ENCODE data around the gene UCHL1. TPM values are rescaled to one million over a fixed set of nuclear protein-coding genes. Genes with fewer than 3 reads are reported as not detected.
A peak's percentile ranks its signal among the peaks of the same experiment; 100 is the strongest.
"Not testable (repeated sequence)": the region's sequence is repeated elsewhere in the genome, so short reads cannot be mapped to it uniquely, and the experiment has no call there.

UCHL1 gene
- total RNA-seq, 1 donor from 2014 or later: 49.9 TPM

GRCh38 chr4:41288254-41288653 lies 31.5 kb downstream of the UCHL1 start:
- no peak for DNase-seq (ENCODE audit: low read depth in 2 of 2)

GRCh38 chr4:41290479-41290878 lies 33.8 kb downstream of the UCHL1 start:
- no peak for DNase-seq (ENCODE audit: low read depth in 2 of 2)

GRCh38 chr4:41294445-41295062 lies 37.8 kb downstream of the UCHL1 start:
- DNase-seq (ENCODE audit: low read depth in 2 of 2): no peak

GRCh38 chr4:41296995-41297394 lies 40.3 kb downstream of the UCHL1 start:
- no peak for DNase-seq (ENCODE audit: low read depth in 2 of 2)

- DNase-seq (ENCODE audit: low read depth in 2 of 2): peak; percentile 80
Observed at GRCh38 chr4:41297832-41298231, 41.1 kb downstream of the UCHL1 start.

- no peak for DNase-seq (ENCODE audit: low read depth in 2 of 2)
Observed at GRCh38 chr4:41299486-41299885, 42.8 kb downstream of the UCHL1 start.

GRCh38 chr4:41301137-41301536 lies 44.4 kb downstream of the UCHL1 start:
- DNase-seq (ENCODE audit: low read depth in 2 of 2): no peak

GRCh38 chr4:41303372-41304118 lies 46.8 kb downstream of the UCHL1 start:
- no peak for DNase-seq (ENCODE audit: low read depth in 2 of 2)

GRCh38 chr4:41304221-41304620 lies 47.5 kb downstream of the UCHL1 start:
- no peak for DNase-seq (ENCODE audit: low read depth in 2 of 2)

GRCh38 chr4:41305476-41305875 lies 48.7 kb downstream of the UCHL1 start:
- DNase-seq (ENCODE audit: low read depth in 2 of 2): no peak

- DNase-seq (ENCODE audit: low read depth in 2 of 2): peak in 1 of 2 donors; percentile 97
Observed at GRCh38 chr4:41307638-41308037, 50.9 kb downstream of the UCHL1 start.

GRCh38 chr4:41308398-41308797 lies 51.7 kb downstream of the UCHL1 start:
- no peak for DNase-seq (ENCODE audit: low read depth in 2 of 2)

GRCh38 chr4:41315426-41315825 lies 58.7 kb downstream of the UCHL1 start:
- not testable (repeated sequence) for DNase-seq (ENCODE audit: low read depth in 2 of 2)

- DNase-seq (ENCODE audit: low read depth in 2 of 2): no peak
Observed at GRCh38 chr4:41315862-41316261, 59.1 kb downstream of the UCHL1 start.

Other genes starting within 250 kb of the UCHL1 start
- gene APBB2, start 42.4 kb upstream of the UCHL1 start, total RNA-seq: 23.0 and 30.9 TPM in 2 replicates

Data from dermis microvascular lymphatic vessel endothelial cell (primary cell).